HG03139 (cell line): ENCODE measurements around the gene VRK3.
"Not testable (repeated sequence)": the region's sequence is repeated elsewhere in the genome, so short reads cannot be mapped to it uniquely, and the experiment has no call there.

Experiments used
- ATAC-seq: cut with Tn5 transposase; IDR thresholded peaks from one replicate; pipeline ENCODE4 v1.9.1; 2021; ENCODE audit not compliant: unreplicated experiment

VRK3 gene

GRCh38 chr19:49958144-49958543, 67.0 kb downstream of the VRK3 start:
- ATAC-seq = not testable (repeated sequence)

GRCh38 chr19:49957262-49957915, 67.8 kb downstream of the VRK3 start:
- ATAC-seq = no peak

DNA sequence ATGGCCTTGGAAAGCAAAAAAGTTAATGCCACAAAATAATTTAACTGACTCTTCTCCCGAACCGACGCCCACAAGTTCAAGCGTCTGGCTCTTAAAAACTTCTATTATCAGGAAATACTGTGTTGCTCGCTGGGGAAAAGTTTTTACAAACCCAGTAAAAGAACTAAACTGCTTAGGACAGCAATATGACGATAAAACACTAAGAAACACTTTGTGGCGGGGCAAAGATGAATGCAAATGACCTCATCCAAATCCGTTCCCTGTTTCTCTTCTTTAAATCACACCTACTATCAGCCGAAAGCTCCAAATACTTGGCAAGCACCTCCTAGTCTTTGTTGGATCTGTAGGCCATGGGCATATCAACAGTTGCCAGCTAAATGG, 69.1 kb downstream of the VRK3 start:
- ATAC-seq = no peak

GRCh38 chr19:49954933-49955332, 70.2 kb downstream of the VRK3 start:
- no peak for ATAC-seq

DNA sequence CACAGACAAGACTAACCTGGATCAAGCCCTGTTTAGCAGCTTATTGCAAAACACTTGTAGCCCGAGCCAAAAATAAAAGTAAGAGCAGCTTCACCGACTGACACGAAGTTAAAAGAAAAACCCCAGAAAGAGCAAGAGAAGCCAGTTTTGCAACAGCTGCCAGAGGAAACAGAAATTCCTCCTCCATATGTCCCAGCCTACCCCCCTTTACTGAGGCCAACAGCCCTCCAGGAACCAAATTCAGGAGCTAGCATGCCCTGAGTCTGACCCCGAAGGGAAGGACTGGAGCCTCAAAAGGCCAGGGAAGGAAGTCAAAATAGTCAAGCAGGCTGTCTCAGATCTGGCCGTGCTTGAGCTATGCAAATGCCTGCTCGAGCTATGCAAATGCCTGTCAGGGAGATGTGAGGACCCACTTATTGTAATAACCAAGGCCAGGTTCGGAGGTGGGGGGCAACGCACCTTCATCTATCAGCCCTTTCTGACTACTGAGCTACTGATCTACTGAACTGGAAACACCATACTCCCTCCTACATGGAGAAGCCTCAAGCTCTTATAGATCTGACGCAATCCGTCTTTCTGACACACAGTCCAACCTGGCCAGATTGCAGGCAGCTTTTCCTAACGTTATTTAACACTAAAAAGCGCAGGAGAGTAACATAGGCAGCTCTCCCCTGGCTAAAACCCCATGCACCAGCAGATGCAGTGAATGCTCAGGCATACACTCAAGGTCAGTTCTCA, 70.9 kb downstream of the VRK3 start:
- ATAC-seq = no peak

GRCh38 chr19:49953416-49953815, 71.8 kb downstream of the VRK3 start:
- no peak for ATAC-seq

DNA sequence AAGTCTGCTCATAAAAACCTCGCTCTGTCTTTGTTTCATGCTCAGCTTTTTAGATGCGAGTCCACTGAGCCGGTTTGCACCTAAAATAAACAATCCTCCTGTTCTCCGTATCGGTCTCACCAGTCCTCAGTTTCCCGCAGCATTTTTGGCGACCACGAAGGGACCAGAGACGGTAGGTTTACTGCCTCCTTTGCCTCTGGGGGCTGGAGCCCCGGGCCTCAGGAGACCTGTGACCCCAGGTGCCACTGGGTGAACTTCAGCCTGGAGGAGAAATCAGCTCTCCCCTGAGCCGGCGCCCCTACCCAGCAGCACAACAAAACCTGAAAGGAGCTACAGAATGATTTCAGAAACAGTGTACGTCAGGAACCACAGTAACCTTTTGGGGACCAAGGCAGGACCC, 72.3 kb downstream of the VRK3 start:
- ATAC-seq = no peak

GRCh38 chr19:49952479-49952836, 72.7 kb downstream of the VRK3 start:
- no peak for ATAC-seq

GRCh38 chr19:49951806-49952478, 73.2 kb downstream of the VRK3 start:
- no peak for ATAC-seq

DNA sequence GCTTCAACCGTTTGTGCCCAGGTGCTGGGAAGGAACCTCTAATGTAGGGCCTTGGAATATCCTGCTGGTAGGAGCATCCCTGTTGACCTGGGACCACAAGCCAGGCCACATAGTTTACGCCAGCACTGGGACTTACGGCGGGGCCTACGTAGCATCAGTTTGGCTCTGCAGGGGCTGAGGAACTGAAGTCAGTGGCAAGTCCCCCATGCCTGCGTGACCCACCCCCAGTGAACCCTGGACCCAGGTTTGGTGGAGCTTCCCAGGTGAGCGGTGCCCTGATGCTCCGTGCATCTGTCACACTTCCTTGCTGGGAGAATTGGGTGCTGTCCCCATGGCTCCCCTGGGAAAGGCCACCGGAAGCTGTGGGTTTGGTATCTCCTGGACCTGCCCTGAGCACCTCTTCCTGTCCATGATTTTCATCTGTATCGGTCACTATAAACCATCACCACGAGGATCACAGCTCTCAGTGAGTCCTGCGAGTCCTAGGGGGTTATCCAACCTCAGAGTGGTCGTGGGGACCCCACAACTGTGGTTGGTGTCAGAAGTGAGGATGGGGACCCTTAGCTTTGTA, 74.1 kb downstream of the VRK3 start:
- ATAC-seq = no peak

- ATAC-seq = no peak
These were observed 74.6 kb downstream of the VRK3 start for GRCh38 chr19:49950590-49950948.

- no peak for ATAC-seq
These were observed 75.2 kb downstream of the VRK3 start for GRCh38 chr19:49949742-49950589.

- no peak for ATAC-seq
These were observed 78.8 kb downstream of the VRK3 start for GRCh38 chr19:49946415-49946814.

- not testable (repeated sequence) for ATAC-seq
These were observed 80.6 kb downstream of the VRK3 start for GRCh38 chr19:49944567-49944966.

GRCh38 chr19:49940482-49940791, 84.7 kb downstream of the VRK3 start:
- no peak for ATAC-seq

DNA sequence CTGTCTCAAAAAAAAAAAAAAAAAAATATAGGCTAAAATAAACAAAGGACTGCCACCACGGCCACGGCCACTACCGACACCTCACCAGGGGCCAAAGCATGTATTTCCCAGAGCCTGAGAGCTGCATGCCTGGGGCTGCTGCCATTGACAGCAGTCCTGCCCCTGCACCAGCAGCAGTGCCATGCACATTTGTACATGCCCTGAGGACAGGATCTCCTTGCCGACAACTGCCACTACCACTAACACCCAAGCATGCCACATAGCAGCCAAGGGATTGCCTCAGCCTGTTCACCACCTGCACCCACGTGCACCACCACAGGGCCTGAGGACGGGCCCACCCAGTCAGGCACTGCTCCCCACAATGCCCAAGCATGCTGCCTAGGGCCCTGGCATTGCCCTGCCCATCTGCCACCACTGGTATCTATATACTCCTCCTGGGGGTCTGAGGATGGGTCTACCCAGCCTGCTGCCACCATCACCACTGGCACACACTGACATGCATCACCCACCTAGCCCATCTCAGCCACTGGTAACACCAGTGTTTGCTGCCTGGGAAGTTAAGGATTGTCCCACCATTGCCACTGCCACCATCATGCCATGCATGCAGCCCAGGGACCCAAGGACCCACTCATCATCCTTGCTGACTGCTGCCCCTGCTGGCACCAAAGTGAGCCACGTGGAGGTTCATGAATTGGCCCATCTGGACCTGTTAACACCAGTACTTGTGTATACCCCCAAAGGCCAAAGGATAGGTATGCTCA, 85.3 kb downstream of the VRK3 start:
- ATAC-seq = no peak

GRCh38 chr19:49938662-49939061, 86.5 kb downstream of the VRK3 start:
- no peak for ATAC-seq

- ATAC-seq = no peak
These were observed 87.3 kb downstream of the VRK3 start for GRCh38 chr19:49937750-49938381.

DNA sequence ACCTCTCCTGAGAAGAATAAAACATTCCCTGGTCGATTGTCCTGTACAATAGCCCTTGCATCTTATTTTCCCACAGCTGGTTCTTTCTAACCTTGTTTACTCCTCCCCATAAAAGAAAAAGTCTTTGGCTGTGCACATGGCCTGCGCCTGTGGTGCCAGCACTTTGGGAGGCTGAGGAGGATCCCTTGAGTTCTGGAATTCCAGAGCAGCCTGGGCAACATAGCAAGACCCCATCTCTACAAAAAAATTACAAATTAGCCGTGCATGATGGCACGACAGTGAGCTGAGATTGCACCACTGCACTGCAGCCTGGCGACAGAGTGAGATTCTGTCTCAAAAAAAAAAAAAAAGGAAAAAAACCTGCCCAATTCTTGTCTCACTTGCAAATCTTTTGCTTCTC, 88.6 kb downstream of the VRK3 start:
- ATAC-seq = no peak

- no peak for ATAC-seq
These were observed 91.5 kb downstream of the VRK3 start for GRCh38 chr19:49933643-49934042.
